Measurements from ENCODE around the gene OR6B1.

The OR6B1 gene

DNA sequence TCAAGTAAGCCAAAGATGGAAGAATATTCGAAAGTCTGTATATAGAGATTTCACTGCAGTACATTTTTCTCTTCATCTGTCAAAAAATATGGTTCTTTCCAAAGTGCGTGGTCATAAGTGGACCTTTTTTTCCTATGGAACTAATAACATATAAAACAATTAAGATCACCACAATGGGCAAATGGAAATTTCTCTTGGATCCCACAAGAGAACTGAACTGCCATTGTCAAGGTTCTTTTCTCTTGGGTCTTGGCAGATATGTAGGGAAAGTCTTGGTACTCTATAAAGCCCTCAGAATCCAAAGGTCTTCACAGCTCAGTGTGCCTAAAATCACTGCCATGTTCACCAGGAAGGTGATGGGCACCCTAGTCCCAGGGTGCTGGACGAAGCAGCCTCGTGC lies at the start of gene OR6B1:
OR6B1 (plus strand) TSS at position 301 of the 400 bp plus-strand sequence. CDS start 3,677 bp downstream, outside the sequence.
- DNase-seq = no peak

DNA sequence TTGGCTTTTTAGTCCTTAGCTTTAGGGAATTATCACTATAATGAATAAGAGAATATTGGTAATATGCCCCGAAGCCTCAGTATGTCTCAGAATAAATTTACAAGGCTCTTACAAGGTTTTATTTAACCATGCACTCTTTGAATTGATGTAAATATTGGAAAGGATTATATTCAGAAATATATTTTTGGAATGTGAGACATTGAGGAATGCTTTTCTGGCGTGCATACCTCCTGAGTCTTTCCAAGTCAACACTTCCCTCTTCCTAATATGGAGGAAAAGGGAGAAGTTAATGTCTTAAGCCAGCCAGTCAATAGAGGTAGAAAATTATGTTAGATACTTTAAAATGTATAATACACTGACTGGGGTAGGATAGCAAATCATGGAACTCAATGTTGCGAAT lies 46.7 kb upstream of the OR6B1 start:
- no peak for DNase-seq

DNA sequence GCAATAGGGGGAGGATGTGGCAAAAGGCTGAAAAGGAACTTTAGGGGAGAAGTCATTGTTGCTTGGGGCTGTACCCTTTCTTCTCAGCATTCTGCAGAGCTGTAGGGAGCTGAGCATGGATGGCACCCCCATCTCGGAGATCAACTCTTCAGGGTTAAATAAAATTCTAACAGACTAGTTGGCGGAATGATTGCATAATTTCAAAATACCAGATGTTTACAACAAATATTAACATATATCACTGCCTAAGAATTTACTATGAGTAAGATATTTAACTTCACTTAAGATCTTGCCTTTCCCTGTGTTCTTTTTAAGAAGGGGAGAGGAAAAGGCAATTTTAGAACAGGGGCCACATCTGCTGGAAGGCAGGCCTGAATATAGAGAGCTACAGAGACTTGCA lies 46.0 kb upstream of the OR6B1 start:
- DNase-seq = no peak

DNA sequence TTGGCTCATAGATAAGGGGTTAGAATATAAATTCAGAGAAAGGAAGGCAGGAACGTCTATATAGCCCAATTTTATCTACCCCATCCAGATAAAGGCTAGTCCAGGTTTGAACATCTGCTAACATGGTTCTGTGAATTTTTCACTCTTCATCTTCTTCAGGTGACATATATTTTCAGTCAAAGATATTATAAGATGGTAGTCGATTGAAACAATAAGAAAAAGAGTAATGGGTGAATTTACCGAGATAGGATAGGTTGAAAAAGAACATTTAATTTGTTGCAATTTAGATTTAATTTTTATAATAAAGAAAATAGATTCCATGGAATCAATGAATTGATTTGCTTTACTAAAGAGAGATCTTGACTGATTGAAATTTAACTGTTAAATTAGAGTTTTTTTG lies 45.6 kb upstream of the OR6B1 start, which contains the start of gene OR2F1:
OR2F1 (plus strand) TSS at position 301 of the 400 bp plus-strand sequence. CDS start 5,127 bp downstream, outside the sequence.
- no peak for DNase-seq

DNA sequence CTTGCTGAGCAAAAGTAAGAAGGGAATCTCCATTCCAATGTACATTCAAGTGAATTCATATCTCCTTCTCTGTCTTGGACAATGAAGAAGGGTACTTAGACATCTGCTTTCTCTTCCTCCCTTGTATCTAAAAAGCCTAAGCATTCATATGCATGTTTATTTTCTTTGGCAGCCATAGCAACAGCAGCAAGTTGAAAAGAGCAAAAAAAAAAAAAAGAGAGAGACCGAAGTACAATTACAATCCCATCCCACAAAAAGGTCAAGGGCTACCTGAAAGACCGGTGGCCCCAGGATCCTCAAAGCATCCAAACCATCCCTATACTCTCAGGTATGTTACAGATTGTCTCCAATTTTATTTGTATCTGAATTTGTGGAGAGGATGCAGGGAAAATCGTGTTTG lies 41.3 kb upstream of the OR6B1 start:
- no peak for DNase-seq

DNA sequence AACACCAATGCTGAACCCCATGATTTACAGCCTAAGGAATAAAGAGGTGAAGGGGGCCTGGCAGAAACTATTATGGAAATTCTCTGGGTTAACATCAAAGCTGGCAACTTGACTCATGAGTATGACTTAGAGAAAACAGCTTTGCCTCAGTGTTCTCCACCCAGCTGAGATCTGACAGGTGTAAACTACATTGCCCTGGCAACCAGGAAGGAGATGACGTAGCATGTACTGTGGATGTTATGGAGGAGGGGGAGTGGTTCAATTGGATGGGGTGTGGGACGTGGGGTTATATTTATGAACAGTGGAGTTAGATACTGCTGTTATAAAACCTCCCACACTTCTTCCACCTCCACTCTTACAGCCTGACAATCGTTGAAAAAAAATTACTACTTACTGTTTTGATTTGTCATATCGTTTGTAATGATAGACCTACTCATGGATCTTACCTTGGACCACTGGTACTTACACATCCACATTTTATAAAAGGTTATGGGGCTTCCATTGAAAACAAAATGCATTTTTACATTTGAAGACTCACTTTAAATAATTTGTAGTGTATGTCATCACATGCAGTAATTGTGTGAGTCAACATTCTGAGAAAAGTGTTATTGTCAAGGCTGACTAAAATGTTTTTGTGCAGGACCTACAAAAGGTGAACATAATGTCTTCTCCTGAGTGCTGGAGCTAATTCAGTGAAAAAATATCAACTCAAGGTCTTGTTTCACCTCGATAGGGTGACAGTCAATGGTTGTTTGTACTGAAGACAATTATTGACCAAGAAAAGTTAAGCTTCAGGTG lies 39.1 kb upstream of the OR6B1 start:
- DNase-seq = no peak

DNA sequence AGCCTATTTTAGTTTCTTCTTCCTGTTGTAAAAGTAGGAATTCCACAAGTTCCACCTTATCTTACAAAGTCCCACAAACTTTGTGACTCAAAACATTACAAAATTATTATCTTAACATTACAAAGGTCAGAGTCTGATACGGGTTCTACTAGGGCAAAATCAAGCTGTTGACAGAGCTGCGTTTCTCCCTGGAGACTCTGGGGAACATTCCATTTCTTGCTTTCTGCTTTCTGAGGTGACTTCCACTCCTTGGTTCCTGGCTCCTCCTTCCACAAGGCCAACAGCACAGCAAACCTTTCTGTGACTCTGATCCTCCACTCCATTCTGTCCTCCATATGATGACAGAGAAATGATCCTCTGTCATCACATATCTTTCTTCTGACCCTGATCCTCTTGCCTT lies 34.8 kb upstream of the OR6B1 start:
- no peak for DNase-seq

DNA sequence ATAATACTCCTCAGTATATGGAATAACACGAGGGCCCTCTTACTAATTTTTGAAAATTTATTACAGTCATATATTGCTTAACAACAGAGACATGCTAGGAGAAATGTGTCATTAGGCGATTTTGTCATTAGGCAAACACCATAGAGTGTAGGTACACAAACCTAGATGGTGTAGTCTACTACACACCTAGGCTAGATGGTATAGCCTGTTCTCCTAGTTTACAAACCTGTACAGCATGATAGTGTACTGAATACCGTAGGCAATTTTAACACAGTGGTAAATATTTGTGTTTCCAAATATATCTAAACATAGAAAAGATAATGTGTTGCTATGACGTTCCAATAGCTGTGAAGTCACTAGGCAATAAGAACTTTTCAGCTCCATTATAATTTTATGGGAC lies 32.7 kb upstream of the OR6B1 start:
- DNase-seq = peak in 1 of 3 experiments; percentile 9

DNA sequence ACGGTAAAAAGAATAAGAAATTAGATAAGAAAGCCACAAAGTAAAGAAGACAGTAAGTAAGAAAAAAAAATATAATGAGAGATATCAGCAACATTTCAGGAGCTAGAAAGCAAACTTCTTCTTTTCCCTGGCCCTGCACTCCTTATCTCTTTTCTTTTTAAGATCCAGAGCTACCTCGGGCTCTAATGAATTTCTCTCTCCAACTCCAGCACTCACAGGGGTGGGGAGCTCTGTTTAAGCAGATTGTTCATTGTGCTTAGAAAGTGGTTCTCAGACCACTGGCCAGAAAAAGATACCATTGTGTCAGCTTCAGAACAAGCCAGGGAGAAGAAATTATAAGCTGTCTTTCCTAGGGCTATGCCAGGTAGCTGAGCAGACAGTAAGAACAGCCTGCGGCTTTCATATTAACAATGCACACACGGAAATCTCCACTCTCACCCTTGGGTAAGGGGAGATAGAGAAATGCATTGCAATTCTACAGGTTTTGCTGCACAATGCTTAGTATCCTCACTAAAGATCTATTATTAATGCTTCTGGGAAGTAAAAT lies 26.2 kb upstream of the OR6B1 start:
- no peak for DNase-seq

DNA sequence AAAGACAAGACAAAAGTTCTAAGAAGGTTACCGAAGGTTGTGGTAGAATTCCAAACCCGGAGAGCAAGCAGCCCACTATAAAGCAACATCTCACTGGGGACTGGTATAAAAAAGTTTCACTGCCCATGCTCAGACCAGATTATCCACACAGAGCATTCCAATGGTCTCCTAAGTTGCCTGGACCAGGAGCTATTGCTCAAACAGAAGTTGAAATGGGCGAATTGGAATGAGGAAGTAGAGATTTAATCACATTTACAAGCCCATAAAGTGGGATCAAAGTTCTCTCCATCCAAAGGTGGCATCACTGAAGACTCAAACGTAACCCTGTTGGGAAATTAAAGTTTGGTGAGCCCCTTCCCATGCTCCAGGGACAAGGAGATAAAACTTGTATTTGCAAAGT lies 25.7 kb upstream of the OR6B1 start:
- DNase-seq = no peak

DNA sequence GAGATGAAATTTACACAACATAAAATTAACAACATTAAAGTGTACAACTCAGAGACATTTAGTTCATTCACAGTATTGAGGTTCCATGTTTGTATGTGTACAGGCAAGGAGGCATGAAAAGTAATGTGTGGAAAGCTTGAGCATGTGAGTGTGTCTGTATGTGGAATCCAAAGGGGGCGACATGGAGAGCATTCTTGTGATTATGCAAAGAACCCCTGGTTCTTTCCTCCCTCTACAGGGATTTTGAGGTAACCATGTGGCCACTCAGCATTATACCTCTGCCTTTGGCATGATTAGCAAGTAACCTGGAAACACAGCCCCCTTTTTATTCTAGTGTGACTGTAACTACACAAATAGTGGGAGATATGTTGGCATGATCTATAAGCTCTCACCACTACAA lies 24.5 kb upstream of the OR6B1 start:
- DNase-seq = peak in 1 of 3 experiments; percentile 9

DNA sequence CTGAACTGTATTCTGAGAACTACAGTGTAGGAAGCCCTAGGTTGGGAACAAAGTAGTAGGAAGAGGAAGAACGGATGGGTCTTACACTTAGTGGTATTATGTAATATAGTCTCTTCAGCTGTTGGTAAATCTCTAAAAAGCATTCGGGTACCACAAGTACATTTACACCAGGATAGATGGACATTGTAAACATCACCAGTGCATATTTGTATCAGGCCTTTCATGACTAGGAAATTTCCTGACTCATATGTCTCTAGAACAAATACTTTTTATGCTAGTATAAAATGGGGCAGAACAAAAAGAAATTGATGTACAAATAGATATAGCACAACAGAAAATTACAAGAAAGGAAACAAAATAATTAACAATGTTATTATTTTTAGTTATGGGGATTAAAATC lies 21.5 kb upstream of the OR6B1 start:
- DNase-seq = no peak

DNA sequence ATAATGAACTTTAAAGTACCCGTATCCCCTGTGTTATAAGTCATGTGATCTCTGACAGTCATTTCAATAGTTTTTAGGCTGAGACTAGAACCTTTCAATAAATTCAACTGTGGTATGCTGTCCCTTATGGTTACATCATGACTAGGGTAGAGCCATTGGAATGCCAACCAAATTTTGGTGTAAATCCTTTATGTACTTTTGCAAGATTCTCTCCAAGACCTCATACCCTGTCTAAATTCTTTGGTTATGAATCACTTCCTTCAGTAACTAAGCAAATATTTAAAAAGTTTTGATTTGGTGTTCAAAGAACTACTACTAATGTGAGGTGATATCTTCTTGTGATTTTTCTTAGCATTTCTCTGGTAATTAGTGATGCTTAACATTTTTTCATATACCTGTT lies 20.8 kb upstream of the OR6B1 start:
- no peak for DNase-seq

DNA sequence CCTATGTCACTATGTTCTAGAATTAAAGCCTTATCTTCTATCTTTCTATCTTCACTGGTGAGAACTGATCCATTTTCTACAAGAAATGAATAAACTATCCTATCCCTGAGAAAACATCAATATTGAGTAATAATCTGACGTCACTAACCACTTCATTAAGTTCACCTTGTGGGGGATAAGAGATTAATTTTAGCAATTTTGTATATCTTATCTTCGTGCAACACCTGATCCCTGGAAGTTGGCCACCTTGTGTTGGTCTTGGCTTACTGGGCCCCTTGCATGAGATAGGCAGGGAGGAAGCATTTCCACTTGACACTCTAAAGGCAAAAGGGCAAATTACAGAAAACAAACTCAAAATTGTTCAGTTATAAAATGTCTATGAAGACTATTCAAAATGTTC lies 20.1 kb upstream of the OR6B1 start:
- no peak for DNase-seq

DNA sequence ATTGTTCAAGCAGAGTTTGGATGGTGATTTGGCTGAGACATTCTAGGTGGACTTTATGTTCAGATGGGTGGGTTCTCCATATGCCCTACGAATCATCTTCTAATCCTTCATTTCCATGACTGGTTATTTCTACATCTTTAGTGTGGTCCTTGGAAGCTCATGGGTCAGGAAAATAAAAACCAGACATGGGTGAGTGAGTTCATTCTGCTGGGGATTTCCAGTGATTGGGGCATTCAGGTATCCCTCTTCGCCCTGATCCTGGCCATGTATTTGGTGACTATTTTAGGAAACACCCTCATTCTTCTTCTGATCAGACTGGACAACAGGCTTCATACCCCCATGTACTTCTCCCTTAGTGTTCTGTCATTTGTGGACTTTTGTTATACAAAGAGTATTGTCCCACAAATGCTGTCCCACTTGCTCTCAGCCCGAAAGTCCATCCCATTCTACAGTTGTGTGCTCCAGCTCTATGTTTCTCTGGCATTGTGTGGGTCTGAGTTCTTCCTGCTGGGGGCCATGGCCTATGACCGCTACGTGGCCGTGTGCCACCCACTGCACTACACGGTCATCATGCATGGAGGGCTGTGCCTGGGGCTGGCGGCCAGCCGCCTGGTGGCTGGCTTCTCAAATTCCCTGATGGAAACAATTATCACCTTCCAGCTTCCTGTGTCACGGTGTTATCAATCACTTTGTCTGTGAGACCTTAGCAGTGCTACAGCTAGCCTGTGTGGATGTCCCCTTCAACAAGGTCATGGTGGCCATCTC lies 19.2 kb upstream of the OR6B1 start:
- no peak for DNase-seq

DNA sequence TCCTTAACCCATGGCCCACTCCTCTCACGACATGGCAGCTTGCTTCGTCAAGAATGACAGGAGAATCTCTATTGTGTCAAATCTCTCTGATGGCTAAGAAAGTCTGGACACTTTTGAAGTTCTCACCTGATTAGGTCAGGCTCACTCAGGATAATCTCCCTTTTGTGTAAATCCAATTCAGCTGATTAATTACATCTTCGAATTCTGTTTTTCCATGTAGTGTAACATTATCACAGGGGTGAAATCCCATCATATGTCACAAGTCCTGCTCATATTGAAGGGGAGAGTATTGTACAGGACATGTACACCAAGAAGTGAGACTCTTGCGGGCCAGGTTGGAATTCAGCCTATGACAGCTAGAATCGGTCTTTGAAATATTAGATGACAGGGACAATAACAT lies 16.2 kb upstream of the OR6B1 start:
- no peak for DNase-seq

DNA sequence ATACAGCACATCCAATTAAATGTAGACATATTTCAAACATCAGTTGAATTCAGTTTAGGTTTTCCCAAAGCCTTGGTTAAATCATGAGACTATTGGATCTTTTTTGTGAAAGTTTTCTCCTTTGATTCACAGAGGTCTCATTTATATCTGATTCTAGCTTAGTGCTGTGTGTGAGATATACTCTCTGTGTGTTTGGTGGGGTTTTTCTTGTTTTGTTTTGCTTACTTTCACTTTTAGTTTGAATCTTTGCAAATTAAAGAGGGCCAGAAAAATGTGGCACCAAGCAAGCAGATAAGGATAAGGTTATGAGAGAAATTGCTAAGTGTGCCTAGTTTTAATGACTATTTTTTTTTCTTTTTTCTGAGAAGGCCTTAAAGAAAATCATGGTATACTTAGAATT lies 12.6 kb upstream of the OR6B1 start:
- no peak for DNase-seq

DNA sequence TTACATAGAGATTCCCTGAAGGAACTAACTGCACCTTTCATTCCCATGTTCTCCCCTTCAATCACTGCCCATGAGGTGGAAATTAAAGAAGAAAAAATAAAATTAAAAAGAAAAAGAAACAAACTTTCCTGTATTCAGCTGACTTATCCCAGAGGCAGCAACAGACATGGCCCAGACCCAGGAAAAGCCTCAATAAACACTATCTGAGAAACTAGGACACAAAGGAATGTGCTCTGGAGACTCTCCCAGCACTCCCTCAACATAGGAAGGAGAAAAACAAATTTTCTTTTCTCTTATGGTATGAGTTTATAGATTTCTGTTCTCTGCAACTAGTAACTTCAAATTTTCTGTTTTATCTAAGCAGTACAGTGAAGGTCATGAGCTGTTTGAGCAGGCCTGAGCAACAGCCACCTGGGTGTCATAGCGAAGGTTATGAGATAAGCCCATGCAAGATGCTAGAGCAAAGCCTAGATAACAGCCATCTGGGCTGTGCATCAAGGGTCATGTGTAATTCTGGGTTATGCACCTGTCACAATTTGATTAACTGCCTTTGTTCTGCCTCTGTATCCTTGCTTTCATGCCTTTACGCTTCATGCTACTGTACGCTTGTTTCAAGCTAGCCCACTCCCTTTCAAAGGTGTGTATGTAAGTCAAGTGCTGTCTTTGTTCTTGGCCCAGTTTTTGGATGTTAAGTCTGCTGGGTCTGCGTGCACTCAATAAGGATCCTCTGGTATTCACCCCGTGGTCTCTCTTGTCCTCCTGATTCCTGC lies 11.0 kb upstream of the OR6B1 start:
- peak in 1 of 3 experiments; percentile 15 for DNase-seq

DNA sequence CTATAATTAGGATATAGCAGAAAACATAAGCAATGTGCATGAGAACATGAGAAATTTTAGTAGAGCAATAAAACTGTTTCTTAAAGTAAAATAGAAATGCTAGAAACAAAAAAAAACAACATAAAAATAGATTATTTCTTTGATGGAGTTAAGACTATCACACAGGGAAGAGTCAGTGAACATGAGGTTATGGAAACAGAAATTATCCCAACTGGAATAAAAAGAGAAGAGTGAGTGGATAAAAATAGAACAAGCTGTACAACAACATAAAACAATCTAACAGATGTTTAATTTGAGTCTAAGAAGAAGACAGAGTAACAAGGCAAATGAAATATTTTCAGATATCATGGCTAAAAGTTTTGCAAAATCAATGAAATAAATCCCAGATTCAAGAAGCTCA lies 7.5 kb upstream of the OR6B1 start:
- DNase-seq = no peak

DNA sequence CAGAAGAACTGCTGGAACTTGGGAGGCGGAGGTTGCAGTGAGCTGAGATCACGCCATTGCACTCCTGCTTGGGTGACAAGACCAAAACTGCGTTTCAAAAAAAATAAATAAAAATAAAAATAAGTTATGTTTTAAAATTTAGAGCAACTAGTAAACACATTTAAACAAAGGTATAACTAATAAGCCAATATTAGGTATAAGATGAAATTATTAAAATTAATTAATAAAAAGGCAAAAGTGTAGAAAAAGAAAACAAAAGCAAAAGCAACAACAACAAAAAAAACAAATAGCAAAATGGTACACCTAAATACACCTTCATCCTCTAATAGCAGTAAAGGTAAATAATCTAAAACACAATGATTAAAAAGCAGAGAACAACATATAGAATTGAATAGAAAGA lies 6.2 kb upstream of the OR6B1 start:
- no peak for DNase-seq

DNA sequence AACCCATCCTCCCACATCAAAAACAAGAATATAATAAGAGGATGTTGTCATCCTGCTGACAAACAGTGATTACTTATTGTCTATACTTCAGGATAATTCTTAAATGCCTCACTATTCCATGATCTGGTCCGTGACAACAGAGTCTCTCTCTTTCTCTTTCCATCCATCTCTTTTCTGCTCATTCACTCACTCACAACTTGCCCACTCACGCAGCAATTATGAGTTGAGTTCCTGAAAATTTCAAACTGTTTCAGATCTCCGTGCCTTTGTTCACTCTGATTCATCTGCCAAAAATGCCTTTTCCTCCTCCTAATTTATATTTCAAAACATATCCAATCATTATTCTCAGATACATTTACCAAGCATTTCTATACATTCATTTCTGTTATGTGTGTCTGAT lies 1.4 kb downstream of the OR6B1 start:
- no peak for DNase-seq

DNA sequence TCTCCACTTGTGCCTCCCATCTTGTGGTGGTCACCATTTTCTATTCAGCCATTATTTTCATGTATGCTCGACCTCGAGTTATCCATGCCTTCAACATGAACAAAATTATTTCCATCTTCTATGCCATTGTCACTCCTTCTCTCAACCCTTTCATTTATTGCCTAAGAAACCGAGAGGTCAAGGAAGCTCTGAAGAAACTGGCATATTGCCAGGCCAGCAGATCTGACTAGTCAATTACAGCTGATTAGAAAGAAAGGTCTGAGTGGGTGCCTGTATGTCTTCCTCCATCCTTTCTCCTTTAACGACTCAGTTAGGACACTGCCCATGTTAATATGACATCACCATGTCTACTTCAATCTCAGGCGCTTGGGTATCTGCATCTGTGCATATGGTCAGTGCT lies 4.6 kb downstream of the OR6B1 start:
- no peak for DNase-seq

DNA sequence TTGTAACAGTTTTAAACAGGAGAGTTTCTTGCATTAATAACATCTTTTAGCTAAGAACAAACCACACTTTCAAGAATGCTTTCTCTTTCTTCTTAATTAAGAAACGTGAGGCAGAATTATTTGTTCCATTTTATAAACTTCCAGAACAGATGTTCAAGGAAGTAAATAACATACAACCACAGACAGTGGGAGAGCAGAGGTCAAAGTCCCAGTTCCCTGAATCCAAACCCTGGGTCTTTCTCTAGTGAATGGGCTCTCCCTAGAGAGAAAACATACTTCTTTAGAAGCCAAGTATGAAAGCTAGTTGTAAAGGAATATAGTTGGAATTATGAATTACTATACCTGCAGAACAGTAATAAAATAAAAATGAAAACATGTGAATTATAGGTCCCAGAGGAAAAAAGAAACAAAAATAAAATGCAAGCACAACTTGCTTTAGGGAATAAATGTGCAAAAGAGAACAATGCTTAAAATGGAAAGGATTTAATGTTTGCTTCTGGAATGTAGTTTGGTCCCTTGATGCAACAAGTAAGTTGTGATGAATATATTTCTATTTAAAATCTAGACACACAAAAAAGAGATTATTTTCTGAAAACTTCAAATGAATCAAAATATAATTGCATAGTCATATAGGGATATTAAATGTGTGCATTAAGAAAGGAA lies 6.0 kb downstream of the OR6B1 start:
- DNase-seq = no peak
